ENCODE results near the gene TMA16. TPM values are rescaled to one million over a fixed set of nuclear protein-coding genes. Genes with fewer than 3 reads are reported as not detected.
A peak's percentile ranks its signal among the peaks of the same experiment; 100 is the strongest.
"Not testable (repeated sequence)": the region's sequence is repeated elsewhere in the genome, so short reads cannot be mapped to it uniquely, and the experiment has no call there.

TMA16 gene
- polyA plus RNA-seq, 4 donors: 36.2 to 42.1 (median 38.7) TPM

DNA sequence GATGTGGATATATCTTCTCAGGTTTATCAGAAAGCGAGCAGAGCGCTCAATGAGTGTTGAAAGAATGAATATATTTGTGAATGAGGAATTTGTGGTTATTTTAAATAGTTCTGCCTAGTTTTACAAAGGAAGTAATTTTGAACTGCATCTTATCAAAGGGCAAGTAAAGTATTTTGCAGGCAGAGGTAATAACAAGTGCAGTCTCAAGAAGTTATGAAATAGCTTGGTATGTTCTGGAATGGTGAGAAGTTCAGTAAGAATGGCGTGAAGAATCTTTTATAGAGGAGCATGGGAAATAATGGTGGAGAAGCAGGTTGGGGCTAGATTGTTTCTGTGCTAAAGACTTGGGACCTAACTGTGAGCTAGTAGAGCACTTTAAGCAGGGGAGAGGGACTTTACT is 10.9 kb downstream of the TMA16 start:
- no peak for DNase-seq (ENCODE audit: low read depth in 4 of 4, low spot score in 3 of 4)

DNA sequence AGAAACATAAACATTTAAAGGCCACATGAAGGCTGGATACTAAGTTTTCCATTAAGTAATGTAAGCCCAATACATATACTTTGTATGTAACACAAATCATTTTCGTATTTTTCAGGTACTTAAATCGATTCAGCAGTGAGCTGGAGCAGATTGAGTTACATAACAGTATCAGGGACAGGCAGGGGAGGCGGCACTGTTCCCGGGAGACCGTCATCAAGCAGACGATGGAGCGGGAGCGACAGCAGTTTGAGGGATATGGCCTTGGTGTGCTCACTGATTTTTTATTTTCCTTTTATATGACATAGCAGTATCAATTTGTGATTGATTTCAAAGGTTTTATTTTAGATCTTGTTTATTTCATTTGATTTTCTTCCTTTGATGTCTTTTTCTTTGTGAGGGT is 20.7 kb downstream of the TMA16 start:
- no peak for DNase-seq (ENCODE audit: low read depth in 4 of 4, low spot score in 3 of 4)

GRCh38 chr4:163523791-163524365 is 29.4 kb downstream of the TMA16 start:
- no peak for DNase-seq (ENCODE audit: low read depth in 4 of 4, low spot score in 3 of 4)

DNA sequence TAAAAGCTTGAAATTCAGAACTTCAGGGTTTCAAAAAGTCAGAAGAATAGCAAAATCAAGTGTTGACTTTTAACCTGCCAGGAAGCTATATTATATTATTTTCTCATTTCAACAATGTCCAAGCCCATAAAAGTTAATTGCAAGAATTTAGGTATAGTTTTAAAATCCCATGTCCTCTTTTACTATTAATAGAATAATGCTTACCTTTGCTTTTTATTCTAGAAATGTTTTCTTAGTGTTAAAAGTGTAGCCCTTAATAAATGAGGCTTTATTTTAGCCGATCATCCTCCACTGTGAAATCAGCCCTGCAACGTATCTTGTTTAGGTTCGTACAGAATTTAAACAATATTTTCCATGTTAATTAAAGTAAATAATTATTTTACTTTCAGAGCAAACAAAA is 31.5 kb downstream of the TMA16 start:
- no peak for DNase-seq (ENCODE audit: low read depth in 4 of 4, low spot score in 3 of 4)

- no peak for DNase-seq (ENCODE audit: low read depth in 4 of 4, low spot score in 3 of 4)
Observed at GRCh38 chr4:163527172-163527571, 32.7 kb downstream of the TMA16 start.

- no peak for DNase-seq (ENCODE audit: low read depth in 4 of 4, low spot score in 3 of 4)
Observed at GRCh38 chr4:163528653-163529052, 34.2 kb downstream of the TMA16 start.

DNA sequence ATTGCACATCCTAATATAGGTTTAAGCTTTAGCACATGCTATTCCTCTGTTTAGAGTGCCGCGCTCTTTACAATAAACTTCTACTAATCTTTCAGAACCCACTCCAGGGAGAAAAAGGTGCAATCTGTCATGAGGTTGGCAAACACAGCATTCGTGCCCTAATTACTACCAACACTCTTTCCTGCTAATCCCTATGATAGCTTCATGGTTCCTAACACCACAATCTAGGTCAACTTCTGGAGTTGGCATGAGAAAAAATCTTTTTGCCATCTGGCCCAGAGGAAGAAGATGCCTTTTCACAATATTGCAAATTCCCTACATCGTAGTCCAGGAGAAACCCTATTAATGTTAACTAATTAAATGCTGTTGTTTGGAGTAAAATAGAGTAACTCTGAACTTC is 39.6 kb downstream of the TMA16 start:
- no peak for DNase-seq (ENCODE audit: low read depth in 4 of 4, low spot score in 3 of 4)

DNA sequence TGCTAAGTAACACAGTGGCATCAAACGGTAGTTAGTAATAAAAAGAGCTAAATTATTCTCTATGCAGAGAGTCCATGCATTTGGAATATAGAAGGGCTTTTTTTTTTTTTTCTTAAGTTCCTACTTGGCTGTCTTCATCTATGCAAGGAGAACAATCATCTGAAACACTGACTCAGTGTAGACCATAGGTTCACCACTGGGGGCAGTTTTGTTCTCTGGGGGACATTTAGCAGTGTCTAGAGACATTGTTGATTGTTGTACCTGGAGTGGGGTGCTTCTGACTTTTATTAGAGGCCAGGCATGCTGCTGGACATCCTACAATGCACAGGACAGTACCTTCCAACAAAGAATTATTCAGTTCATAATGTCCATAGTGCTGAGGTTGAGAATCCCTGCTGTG is 41.2 kb downstream of the TMA16 start:
- no peak for DNase-seq (ENCODE audit: low read depth in 4 of 4, low spot score in 3 of 4)

- no peak for DNase-seq (ENCODE audit: low read depth in 4 of 4, low spot score in 3 of 4)
Observed at GRCh38 chr4:163536091-163536490, 41.6 kb downstream of the TMA16 start.

GRCh38 chr4:163537114-163537513 is 42.6 kb downstream of the TMA16 start:
- DNase-seq (ENCODE audit: low read depth in 4 of 4, low spot score in 3 of 4): no peak

DNA sequence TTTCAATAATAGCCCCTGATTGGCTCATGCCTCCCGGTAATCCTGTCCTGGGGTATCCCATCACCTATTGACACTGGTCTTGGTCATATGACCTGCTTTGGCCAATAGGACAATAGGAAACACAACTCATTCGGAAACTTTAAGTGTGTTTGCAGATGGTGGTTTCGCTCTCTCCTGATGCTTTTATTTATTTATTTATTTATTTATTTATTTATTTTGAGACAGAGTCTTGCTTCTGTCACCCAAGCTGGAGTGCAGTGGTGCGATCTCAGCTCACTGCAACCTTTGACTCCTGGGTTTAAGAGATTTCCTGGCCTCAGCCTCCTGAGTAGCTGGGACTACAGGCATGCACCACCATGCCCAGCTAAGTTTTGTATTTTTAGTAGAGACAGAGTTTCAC is 44.3 kb downstream of the TMA16 start:
- DNase-seq (ENCODE audit: low read depth in 4 of 4, low spot score in 3 of 4): not testable (repeated sequence)

- no peak for DNase-seq (ENCODE audit: low read depth in 4 of 4, low spot score in 3 of 4)
Observed at GRCh38 chr4:163540448-163540847, 46.0 kb downstream of the TMA16 start.

DNA sequence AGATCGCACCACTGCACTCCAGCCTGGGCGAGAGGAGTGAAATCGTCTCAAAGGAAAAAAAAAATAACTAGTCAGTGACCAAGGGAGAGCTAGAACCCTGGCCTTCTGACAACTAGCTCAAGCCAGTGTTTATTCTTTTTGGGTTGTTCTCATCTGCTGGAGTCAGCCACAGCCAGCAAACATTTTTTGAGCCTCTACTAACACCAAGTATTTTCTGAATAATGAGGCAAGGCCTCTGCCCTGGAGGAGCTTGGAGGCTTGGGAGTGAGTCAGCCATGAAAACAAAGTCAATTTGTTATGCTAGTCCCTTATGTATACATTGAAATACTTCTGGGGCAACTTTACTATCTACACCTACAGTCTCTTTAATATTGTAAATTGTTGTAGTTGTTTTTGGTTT is 46.5 kb downstream of the TMA16 start:
- DNase-seq (ENCODE audit: low read depth in 4 of 4, low spot score in 3 of 4): no peak

DNA sequence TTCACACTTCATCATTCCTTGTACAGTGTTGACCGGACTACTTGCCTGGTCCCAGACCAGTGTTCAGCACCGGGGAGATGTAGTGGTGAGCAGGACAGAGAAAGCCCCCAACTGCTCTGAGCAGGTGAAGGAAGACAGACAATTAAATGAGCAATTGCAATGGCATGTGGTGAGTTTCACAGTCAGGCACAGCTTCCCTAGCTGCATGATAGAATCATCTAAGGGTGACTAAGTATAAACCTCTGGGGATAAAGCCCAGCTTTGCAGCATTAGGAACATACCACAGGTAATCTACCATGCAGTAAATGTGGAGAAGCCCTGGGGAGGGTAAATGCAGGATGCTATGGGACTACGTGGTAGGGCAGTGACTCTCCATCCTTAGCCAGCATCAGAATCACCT is 47.8 kb downstream of the TMA16 start:
- DNase-seq (ENCODE audit: low read depth in 4 of 4, low spot score in 3 of 4): no peak

GRCh38 chr4:163544407-163545038 is 50.0 kb downstream of the TMA16 start:
- DNase-seq (ENCODE audit: low read depth in 4 of 4, low spot score in 3 of 4): peak in 3 of 4 donors; percentile 29 to 36 (median 35)

GRCh38 chr4:163548481-163549243 is 54.2 kb downstream of the TMA16 start:
- peak in 1 of 4 donors; percentile 32 for DNase-seq (ENCODE audit: low read depth in 4 of 4, low spot score in 3 of 4)

- no peak for DNase-seq (ENCODE audit: low read depth in 4 of 4, low spot score in 3 of 4)
Observed at GRCh38 chr4:163550869-163551267, 56.4 kb downstream of the TMA16 start.

GRCh38 chr4:163553146-163553545 is 58.7 kb downstream of the TMA16 start:
- no peak for DNase-seq (ENCODE audit: low read depth in 4 of 4, low spot score in 3 of 4)

- DNase-seq (ENCODE audit: low read depth in 4 of 4, low spot score in 3 of 4): no peak
Observed at GRCh38 chr4:163554870-163555465, 60.5 kb downstream of the TMA16 start.

DNA sequence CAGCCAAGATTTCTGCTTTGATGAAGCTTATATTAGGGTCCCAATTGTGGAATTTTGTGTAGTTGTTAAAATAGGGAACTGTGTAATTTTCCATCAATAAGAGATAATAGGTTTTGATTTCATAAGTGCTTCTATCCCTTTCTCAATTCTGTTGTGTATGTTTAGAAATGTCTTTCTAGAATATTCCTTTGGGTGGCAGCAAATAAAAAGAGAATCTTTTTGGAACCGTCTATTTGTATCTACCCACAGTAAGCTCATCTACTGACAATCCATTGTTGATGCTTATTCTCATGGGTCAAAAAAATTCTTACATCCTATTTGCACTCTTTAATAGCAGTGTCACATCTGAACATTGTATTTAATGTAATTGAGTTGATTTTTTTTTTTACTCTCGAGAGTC is 61.7 kb downstream of the TMA16 start:
- DNase-seq (ENCODE audit: low read depth in 4 of 4, low spot score in 3 of 4): no peak

DNA sequence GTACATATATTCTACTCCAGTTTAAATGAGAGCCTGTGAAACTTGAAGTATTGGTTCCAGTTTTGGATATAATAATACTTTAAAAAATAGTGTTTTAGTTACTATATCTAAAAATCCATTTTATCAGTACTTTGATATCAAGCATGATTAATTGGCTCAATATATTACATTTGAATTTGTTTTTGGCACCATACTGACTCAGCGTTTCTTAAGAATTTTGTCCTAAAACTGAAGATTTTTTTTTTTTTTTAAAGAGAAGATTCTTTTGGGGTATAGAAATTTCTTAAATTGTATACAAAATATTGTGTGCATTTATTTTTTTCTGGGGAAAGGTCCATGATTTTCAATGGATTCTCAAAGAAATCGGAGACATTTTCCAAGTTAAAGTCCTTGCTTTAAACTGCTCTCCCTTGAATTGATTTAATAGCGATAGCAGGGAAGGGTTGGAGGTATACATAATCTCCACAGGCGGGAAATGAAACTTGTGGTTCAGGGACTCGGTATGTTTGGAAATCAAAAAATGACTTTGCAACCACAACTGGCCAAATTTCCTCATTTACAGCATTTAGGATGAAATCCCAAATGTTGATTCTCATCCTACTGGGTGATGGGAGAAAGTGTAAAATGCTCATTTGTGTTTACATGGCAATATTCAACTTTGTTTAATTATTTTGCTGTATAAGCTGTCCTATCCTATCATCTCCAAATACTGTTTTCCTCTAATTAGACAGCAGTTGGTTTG is 62.3 kb downstream of the TMA16 start:
- no peak for DNase-seq (ENCODE audit: low read depth in 4 of 4, low spot score in 3 of 4)
